HG03196 (cell line): Measurements from ENCODE around the gene RRAGA.
"Not testable (repeated sequence)": the region's sequence is repeated elsewhere in the genome, so short reads cannot be mapped to it uniquely, and the experiment has no call there.

Experiments used
- ATAC-seq: cut with Tn5 transposase; IDR thresholded peaks from one replicate; pipeline ENCODE4 v1.9.1; 2021; ENCODE audit not compliant: unreplicated experiment

RRAGA gene

DNA sequence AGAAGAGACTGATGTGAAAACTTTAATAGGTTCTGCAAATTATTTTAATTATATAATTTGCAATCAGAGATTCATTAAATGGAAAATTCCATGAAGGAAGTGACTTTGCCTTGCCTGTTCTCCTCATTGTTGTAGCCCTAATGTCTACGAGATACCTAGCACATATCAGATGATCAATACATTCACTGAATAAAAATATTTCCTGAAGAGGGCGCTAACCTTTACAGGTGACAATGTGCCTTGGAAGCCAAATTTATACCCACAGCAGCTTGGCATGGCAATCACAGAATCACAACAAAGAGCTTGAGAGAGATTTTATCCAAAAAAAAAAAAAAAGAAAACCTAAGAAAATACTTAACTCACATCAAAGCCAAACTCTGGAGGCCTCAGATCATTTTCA, 36.1 kb downstream of the RRAGA start:
- no peak for ATAC-seq

DNA sequence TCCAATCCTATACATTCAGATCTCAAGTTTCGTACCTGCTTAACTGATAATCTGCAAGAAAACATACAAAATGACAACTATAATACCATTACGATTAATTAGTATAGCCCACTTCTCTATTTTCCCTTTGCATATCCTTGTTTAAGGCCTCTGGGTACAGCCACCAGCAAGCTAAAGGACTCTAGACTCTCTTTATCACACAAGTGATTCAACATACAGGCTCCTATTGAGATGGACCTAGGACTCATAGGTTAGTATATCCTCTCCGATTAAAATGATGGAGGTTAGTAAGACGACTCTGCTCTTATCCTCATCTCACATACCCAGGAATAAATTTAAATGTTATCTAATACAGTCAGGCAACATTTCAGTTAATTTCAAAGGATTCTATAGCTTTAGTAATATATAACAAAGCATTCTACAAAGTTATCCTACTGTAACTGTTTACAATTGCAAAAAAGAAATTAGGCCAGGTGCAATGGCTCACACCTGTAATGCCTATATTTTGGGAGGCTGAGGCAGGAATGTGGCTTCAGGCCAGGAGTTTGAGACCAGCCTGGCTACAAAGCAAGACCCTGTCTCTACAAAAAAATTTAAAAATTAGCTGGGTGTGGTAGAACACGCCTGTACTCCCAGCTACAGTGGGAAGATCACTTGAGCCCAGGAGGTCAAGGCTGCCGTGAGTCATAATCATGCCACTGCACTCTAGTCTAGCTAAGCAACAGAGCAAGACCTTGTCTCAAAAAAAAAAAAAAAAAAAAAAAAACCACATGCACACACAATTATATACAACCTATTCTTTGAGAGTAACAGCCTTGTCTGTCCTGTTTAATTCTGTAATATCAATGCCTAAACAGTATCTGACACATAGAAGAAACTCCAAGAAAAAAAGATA, 38.1 kb downstream of the RRAGA start:
- ATAC-seq: no peak

DNA sequence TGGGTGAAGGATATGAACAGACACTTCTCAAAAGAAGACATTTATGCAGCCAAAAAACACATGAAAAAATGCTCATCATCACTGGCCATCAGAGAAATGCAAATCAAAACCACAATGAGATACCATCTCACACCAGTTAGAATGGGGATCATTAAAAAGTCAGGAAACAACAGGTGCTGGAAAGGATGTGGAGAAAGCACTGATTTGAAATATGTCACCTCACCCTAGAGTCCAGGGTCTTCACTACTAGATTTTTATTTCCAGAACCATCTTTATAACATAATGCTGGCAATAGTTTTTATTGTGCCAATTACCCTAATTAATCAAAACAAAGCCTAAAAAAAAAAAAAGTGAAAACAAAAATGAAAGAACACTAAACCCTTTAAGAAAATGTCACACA, 48.2 kb downstream of the RRAGA start:
- not testable (repeated sequence) for ATAC-seq
